Daoy (cell line): ENCODE measurements around the gene WNT2B. TPM values are rescaled to one million over a fixed set of nuclear protein-coding genes. Genes with fewer than 3 reads are reported as not detected.
A peak's percentile ranks its signal among the peaks of the same experiment; 100 is the strongest.

Experiments
- DNase-seq: peaks from one replicate; pipeline ENCODE4 v3.0.0-alpha.2; 2015; ENCODE audit warnings: low read depth
- total RNA-seq: library from RNA; depleted of rRNA; stranded (reverse); fragments of >200 nt; shearing (Covaris generic); gene quantifications from 2 replicates; pipeline ENCODE4 v1.2.3, GENCODE V29; 2014

The WNT2B gene
- total RNA-seq, 1 experiment from 2014 or later: 0.40 TPM

- no peak for DNase-seq
Observed at GRCh38 chr1:112504661-112505399, 3.9 kb upstream of the WNT2B start.

GRCh38 chr1:112505400-112505785 lies 3.4 kb upstream of the WNT2B start:
- no peak for DNase-seq

DNA sequence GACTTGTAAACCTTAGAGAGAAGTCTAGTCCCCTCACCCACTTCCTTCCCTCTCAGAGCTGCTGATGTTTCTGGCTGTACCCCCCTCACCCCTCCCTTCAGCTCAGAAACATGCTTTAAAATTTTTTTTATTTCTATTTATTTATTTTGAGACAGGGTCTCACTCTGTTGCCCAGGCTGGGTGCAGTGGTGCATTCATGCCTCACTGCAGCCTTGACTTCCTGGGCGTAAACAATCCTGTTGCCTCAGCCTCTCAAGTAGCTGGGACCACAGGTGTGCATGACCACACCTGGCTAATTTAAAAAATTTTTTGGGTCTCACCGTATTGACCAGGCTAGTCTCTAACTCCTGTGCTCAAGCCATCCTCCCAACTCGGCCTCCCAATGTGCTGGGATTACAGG lies 2.9 kb upstream of the WNT2B start:
- DNase-seq: no peak

- DNase-seq: no peak
Observed at GRCh38 chr1:112506306-112506705, 2.5 kb upstream of the WNT2B start.

GRCh38 chr1:112506731-112507130 lies 2.0 kb upstream of the WNT2B start:
- no peak for DNase-seq

- DNase-seq: no peak
Observed at GRCh38 chr1:112507336-112507735, 1.4 kb upstream of the WNT2B start.

GRCh38 chr1:112507921-112508277 lies 866 bp upstream of the WNT2B start:
- DNase-seq: peak; percentile 42

DNA sequence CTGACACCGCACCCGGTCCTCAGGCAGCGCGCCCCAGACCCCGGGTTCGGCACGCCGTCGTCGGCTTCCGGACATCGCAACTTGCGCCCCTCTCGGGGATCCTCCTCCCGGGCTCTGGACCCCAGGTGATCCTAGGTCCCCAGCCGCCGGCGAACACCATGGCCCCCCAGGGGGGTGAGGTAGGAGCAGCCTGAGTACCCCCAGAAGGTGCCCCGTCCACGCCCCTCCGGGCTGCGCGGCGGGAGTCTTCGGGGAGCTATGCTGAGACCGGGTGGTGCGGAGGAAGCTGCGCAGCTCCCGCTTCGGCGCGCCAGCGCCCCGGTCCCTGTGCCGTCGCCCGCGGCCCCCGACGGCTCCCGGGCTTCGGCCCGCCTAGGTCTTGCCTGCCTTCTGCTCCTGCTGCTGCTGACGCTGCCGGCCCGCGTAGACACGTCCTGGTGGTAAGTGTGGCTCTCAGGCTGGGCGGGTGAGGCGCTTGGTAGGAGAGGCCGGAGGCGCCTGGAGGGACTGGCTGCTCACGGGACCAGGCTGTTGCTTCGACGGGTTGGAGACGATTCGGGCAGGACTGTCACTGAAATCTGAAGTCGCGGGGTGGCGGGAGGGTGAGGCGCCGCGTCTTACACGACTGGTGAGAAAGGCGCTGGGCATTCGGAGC lies 367 bp downstream of the WNT2B start:
- DNase-seq: no peak

- no peak for DNase-seq
Observed at GRCh38 chr1:112509660-112510178, 954 bp downstream of the WNT2B start.

GRCh38 chr1:112510340-112510739 lies 1.6 kb downstream of the WNT2B start:
- DNase-seq: no peak

DNA sequence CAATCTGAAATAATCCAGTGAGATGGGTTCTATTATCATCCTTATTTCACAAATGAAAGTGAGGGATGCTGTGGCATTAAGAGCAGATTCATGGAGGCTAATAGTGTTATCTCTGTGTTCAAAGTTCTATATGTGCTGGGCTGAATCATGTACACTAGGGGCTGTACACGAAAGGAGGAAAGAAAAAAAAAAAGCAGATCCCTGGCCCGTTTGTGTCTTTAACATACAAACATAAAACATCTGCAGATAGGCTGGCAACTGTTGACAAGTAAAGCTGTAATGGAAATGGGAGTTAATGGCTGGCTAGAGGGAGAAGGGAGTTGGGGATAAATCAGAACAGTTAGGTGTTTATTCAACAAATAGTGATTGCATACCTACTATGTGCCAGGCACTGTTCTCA lies 3.1 kb downstream of the WNT2B start:
- DNase-seq: no peak

GRCh38 chr1:112513112-112513870 lies 4.5 kb downstream of the WNT2B start:
- DNase-seq: peak; percentile 48

- DNase-seq: no peak
Observed at GRCh38 chr1:112514901-112515300, 6.1 kb downstream of the WNT2B start.

GRCh38 chr1:112515311-112516009 lies 6.7 kb downstream of the WNT2B start:
- peak; percentile 42 for DNase-seq

DNA sequence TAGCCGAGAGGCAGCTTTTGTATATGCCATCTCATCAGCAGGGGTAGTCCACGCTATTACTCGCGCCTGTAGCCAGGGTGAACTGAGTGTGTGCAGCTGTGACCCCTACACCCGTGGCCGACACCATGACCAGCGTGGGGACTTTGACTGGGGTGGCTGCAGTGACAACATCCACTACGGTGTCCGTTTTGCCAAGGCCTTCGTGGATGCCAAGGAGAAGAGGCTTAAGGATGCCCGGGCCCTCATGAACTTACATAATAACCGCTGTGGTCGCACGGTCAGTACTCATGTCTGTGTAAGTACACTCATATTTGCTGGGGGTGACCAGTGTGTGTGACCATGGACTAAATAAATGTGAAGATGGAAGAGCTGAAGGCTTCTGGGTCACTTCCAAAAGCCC lies 7.4 kb downstream of the WNT2B start:
- no peak for DNase-seq

GRCh38 chr1:112517231-112517630 lies 8.5 kb downstream of the WNT2B start:
- DNase-seq: no peak

GRCh38 chr1:112517646-112518045 lies 8.9 kb downstream of the WNT2B start:
- DNase-seq: no peak

- DNase-seq: no peak
Observed at GRCh38 chr1:112518186-112518585, 9.4 kb downstream of the WNT2B start.

DNA sequence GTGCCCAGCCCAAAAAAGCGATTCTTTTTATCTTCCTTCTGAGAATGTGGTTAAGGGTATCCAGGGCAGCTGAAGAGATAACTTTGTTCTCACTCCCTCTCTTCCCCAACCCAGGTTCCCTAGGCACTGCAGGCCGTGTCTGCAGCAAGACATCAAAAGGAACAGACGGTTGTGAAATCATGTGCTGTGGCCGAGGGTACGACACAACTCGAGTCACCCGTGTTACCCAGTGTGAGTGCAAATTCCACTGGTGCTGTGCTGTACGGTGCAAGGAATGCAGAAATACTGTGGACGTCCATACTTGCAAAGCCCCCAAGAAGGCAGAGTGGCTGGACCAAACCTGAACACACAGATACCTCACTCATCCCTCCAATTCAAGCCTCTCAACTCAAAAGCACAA lies 11.4 kb downstream of the WNT2B start:
- DNase-seq: no peak

DNA sequence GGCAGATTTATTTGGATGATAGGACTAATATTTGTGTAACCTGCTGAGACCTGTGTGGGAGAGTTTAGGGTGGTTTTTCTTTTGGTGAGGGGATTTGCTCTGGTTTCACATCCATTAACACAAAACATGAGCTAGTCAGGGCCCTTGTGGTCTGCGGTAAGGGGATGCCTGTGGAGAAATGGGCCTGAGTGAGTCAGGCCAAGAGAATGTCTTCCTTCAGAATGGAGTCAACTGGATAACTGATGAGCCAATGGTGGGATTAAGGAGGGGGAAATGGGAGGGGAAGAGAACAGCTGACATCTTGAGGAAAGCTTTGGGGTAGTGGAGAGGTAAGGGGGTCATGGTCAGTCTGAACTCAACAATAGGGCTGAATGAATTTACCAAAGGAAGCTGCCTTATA lies 13.9 kb downstream of the WNT2B start:
- DNase-seq: peak; percentile 98

DNA sequence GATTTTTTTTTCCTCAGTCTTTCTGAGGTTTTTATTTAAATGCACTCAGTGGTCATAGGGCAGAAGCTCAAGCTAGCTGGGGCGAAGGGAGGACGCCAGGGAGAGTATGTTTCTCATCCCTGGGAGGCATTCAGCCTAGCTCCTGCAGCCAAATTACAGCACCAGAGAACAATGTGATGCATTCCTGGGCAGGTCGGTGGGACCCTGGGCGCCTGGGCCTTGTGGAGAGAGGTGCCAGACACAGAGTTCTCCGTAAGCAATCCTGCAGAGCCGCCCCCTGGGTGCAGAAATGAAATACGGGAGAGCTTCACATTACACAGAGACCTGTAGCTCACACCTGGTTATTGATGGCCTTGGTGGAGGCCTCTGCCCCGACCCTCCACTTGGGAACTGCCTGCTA lies 15.5 kb downstream of the WNT2B start:
- peak; percentile 83 for DNase-seq

- DNase-seq: no peak
Observed at GRCh38 chr1:112524986-112525385, 16.2 kb downstream of the WNT2B start.
